Measurements from ENCODE around the gene RET. TPM values are rescaled to one million over a fixed set of nuclear protein-coding genes. Genes with fewer than 3 reads are reported as not detected.

RET gene
- total RNA-seq, 1 donor from 2014 or later: 1.1 TPM

DNA sequence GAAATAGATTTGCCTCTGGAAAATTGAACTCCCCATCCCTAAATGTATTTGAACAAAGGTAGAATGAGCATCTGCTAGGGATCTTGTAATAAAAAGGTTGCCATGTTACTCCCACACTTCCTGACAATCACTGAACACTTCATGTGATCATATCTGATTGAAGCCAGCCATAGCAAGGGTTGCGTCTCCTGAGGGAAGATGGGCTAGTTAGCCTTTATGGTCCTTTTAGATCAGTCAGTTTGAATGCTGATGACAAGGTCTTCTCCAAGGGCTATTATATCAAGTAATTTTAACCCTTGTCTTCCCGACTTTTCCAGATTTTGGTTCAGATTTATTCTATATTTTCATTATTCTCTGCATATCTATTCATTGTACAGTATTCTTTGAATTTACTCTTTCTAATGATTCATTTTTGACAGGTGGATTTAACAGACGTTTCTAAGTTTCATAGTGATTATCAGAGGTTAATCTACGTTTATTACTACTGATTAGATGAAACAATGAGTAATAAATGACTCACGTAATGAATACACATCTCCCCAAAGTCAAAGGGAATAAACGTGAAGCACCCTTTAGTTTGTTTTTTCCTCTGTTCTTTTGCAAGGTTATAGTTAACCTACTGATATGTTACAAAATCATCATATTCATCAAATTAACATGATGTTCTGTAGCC, 89.5 kb downstream of the RET start:
- FAIRE-seq: no peak
- Histone ChIP-seq H3K79me2 (ENCODE audit: insufficient read depth, low read length) (peaks cover 19% of the 10 kb centered on the region), H3K4me1 (ENCODE audit: insufficient read depth, low read length) (peaks cover 2% of the 10 kb centered on the region), H4K20me1 (ENCODE audit: insufficient read depth, low read length) (peaks cover 8% of the 10 kb centered on the region), H3K27ac (ENCODE audit: low read depth, low read length) (no peak overlapping the region), H2AFZ (ENCODE audit: low read depth, low read length) (no peak overlapping the region), H3K36me3 (ENCODE audit: insufficient read depth, low read length) (no peaks in the 10 kb centered on the region), H3K4me2 (ENCODE audit: low read length) (no peak overlapping the region), H3K4me3 (ENCODE audit: insufficient read depth, low read depth, low read length) (no peak overlapping the region), H3K9ac (ENCODE audit: low read length) (no peak overlapping the region), H3K9me3 (ENCODE audit: insufficient read depth, low read depth, low read length) (no peaks in the 10 kb centered on the region), H3K27me3 (ENCODE audit: insufficient read depth, low read length) (no peaks in the 10 kb centered on the region)
- no peak overlapping the region for H3K27ac Mint-ChIP-seq (ENCODE audit: unreplicated experiment)
- TF ChIP-seq, protein P1, sequence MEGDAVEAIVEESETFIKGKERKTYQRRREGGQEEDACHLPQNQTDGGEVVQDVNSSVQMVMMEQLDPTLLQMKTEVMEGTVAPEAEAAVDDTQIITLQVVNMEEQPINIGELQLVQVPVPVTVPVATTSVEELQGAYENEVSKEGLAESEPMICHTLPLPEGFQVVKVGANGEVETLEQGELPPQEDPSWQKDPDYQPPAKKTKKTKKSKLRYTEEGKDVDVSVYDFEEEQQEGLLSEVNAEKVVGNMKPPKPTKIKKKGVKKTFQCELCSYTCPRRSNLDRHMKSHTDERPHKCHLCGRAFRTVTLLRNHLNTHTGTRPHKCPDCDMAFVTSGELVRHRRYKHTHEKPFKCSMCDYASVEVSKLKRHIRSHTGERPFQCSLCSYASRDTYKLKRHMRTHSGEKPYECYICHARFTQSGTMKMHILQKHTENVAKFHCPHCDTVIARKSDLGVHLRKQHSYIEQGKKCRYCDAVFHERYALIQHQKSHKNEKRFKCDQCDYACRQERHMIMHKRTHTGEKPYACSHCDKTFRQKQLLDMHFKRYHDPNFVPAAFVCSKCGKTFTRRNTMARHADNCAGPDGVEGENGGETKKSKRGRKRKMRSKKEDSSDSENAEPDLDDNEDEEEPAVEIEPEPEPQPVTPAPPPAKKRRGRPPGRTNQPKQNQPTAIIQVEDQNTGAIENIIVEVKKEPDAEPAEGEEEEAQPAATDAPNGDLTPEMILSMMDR (IDR thresholded peaks at IDR 0.05; ENCODE audit: insufficient read depth, low read depth, low read length): no peak
- no peak for TF ChIP-seq EZH2 (IDR thresholded peaks at IDR 0.05; ENCODE audit: insufficient read depth, low read length)
- DNase-seq (ENCODE audit: low read depth): no peak
- peaks cover 12% of the 10 kb centered on the region for H3K36me3 Mint-ChIP-seq (ENCODE audit: low read depth, unreplicated experiment)
- H3K4me3 Mint-ChIP-seq (ENCODE audit: unreplicated experiment): no peak overlapping the region
- H3K9me3 Mint-ChIP-seq (ENCODE audit: unreplicated experiment): no peaks in the 10 kb centered on the region
- H3K27me3 Mint-ChIP-seq (ENCODE audit: low read depth, unreplicated experiment): no peaks in the 10 kb centered on the region
- peaks cover 18% of the 10 kb centered on the region for H3K4me1 Mint-ChIP-seq (ENCODE audit: low read depth, unreplicated experiment)

GRCh38 chr10:43166880-43167497, 90.1 kb downstream of the RET start:
- no peak overlapping the region for H2AFZ ChIP-seq (ENCODE audit: low read depth, low read length)
- H3K9me3 ChIP-seq (ENCODE audit: insufficient read depth, low read depth, low read length): no peaks in the 10 kb centered on the region
- TF ChIP-seq, protein P1 (IDR thresholded peaks at IDR 0.05; ENCODE audit: insufficient read depth, low read depth, low read length): no peak
- no peak for TF ChIP-seq EZH2 (IDR thresholded peaks at IDR 0.05; ENCODE audit: insufficient read depth, low read length)
- H3K4me2 ChIP-seq (ENCODE audit: low read length): no peak overlapping the region
- FAIRE-seq: no peak
- no peak overlapping the region for H3K9ac ChIP-seq (ENCODE audit: low read length)
- H3K4me3 ChIP-seq (ENCODE audit: insufficient read depth, low read depth, low read length): no peak overlapping the region
- H3K27ac Mint-ChIP-seq (ENCODE audit: unreplicated experiment): no peak overlapping the region
- no peaks in the 10 kb centered on the region for H3K4me1 ChIP-seq (ENCODE audit: insufficient read depth, low read length)
- no peaks in the 10 kb centered on the region for H3K9me3 Mint-ChIP-seq (ENCODE audit: unreplicated experiment)
- peaks cover 13% of the 10 kb centered on the region for H3K79me2 ChIP-seq (ENCODE audit: insufficient read depth, low read length)
- peaks cover 11% of the 10 kb centered on the region for H3K36me3 Mint-ChIP-seq (ENCODE audit: low read depth, unreplicated experiment)
- peaks cover 19% of the 10 kb centered on the region for H3K4me1 Mint-ChIP-seq (ENCODE audit: low read depth, unreplicated experiment)
- H3K4me3 Mint-ChIP-seq (ENCODE audit: unreplicated experiment): no peak overlapping the region
- no peaks in the 10 kb centered on the region for H3K27me3 ChIP-seq (ENCODE audit: insufficient read depth, low read length)
- no peaks in the 10 kb centered on the region for H3K36me3 ChIP-seq (ENCODE audit: insufficient read depth, low read length)
- H4K20me1 ChIP-seq (ENCODE audit: insufficient read depth, low read length): peaks cover 5% of the 10 kb centered on the region
- H3K27me3 Mint-ChIP-seq (ENCODE audit: low read depth, unreplicated experiment): no peaks in the 10 kb centered on the region
- DNase-seq (ENCODE audit: low read depth): no peak
- no peak overlapping the region for H3K27ac ChIP-seq (ENCODE audit: low read depth, low read length)

DNA sequence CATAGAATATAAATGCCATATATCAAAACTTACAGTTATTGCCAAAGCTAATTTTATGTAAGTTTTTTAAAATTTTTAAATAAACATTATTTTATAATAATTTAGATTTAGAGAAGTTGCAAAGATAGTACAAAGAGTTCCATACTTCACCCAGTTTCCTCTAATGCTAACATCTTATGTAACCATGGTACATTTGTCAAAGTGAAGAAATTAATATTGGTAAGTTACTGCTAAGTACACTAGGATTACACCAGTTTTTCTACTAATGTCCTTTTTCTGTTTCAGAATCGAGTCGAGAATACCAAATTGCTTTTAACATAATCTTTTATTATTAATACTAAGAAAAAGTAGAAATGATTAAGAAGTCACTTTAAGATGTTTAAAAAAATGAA, 90.6 kb downstream of the RET start:
- Mint-ChIP-seq H3K9me3 (ENCODE audit: unreplicated experiment) (no peaks in the 10 kb centered on the region), H3K4me3 (ENCODE audit: unreplicated experiment) (no peak overlapping the region), H3K27ac (ENCODE audit: unreplicated experiment) (no peak overlapping the region), H3K27me3 (ENCODE audit: low read depth, unreplicated experiment) (no peaks in the 10 kb centered on the region), H3K36me3 (ENCODE audit: low read depth, unreplicated experiment) (peaks cover 8% of the 10 kb centered on the region), H3K4me1 (ENCODE audit: low read depth, unreplicated experiment) (peaks cover 22% of the 10 kb centered on the region)
- FAIRE-seq (no peak), DNase-seq (ENCODE audit: low read depth) (no peak)
- Histone ChIP-seq H3K27me3 (ENCODE audit: insufficient read depth, low read length) (no peaks in the 10 kb centered on the region), H4K20me1 (ENCODE audit: insufficient read depth, low read length) (peaks cover 4% of the 10 kb centered on the region), H3K27ac (ENCODE audit: low read depth, low read length) (no peak overlapping the region), H2AFZ (ENCODE audit: low read depth, low read length) (no peak overlapping the region), H3K4me3 (ENCODE audit: insufficient read depth, low read depth, low read length) (no peak overlapping the region), H3K9me3 (ENCODE audit: insufficient read depth, low read depth, low read length) (no peaks in the 10 kb centered on the region), H3K79me2 (ENCODE audit: insufficient read depth, low read length) (peaks cover 12% of the 10 kb centered on the region), H3K36me3 (ENCODE audit: insufficient read depth, low read length) (no peaks in the 10 kb centered on the region), H3K9ac (ENCODE audit: low read length) (no peak overlapping the region), H3K4me2 (ENCODE audit: low read length) (no peak overlapping the region), H3K4me1 (ENCODE audit: insufficient read depth, low read length) (no peaks in the 10 kb centered on the region)
- no peak for TF ChIP-seq EZH2 (IDR thresholded peaks at IDR 0.05; ENCODE audit: insufficient read depth, low read length)
